Stomach (tissue), 9 donors: Measurements from ENCODE around the gene EXOSC1. TPM values are rescaled to one million over a fixed set of nuclear protein-coding genes. Genes with fewer than 3 reads are reported as not detected.
A peak's percentile ranks its signal among the peaks of the same experiment; 100 is the strongest.
"Not testable (repeated sequence)": the region's sequence is repeated elsewhere in the genome, so short reads cannot be mapped to it uniquely, and the experiment has no call there.

Source experiments
- DNase-seq, 2 donors: peaks; one replicate each; pipeline versions ENCODE4 v3.0.0 to v3.0.0-alpha.2; 2013 to 2019
- H3K27ac ChIP-seq, 5 donors: fragments of 200-600 bp in 4 of 5; sonication (generic) in 4 of 5; one replicate each; pipeline ENCODE4 v1.5.1; 2013 to 2019; ENCODE audit warnings: mild to moderate bottlenecking in 1 of 5, moderate library complexity in 1 of 5
- H3K27me3 ChIP-seq, 3 donors: fragments of 200-600 bp; sonication (generic); one replicate each; pipeline ENCODE4 v1.5.1; 2017 to 2019; ENCODE audit warnings: mixed run types in 1 of 3
- H3K36me3 ChIP-seq, 4 donors: fragments of 200-600 bp; sonication (generic); 1 replicate in 3 of 4; 2 replicates in 1 of 4; pipeline ENCODE4 v1.5.1; 2016 to 2019
- H3K4me1 ChIP-seq, 4 donors: fragments of 200-600 bp; sonication (generic); one replicate each; pipeline ENCODE4 v1.5.1; 2016 to 2019
- H3K4me3 ChIP-seq, 4 donors: fragments of 200-600 bp; sonication (generic) in 3 of 4; one replicate each; pipeline ENCODE4 v1.5.1; 2016 to 2019; ENCODE audit warnings: mild to moderate bottlenecking in 1 of 4
- H3K9me3 ChIP-seq, 4 donors: fragments of 200-600 bp; sonication (generic); one replicate each; pipeline ENCODE4 v1.5.1; 2016 to 2019
- EP300 ChIP-seq: sonication (generic); formaldehyde crosslinking; IDR thresholded peaks from one replicate; pipeline ENCODE4 v1.6.1; 2017; ENCODE audit warnings: antibody characterized with exemption
- POLR2A ChIP-seq, 4 donors: fragments of 450-650 bp; IDR thresholded peaks; one replicate each; pipeline ENCODE4 v1.6.1; 2016; ENCODE audit warnings: antibody characterized with exemption in 4 of 4, control low read depth in 2 of 4, mild to moderate bottlenecking in 1 of 4, moderate library complexity in 1 of 4
- POLR2AphosphoS5 ChIP-seq, 3 donors: sonication (generic); formaldehyde crosslinking; IDR thresholded peaks; one replicate each; pipeline ENCODE4 v1.6.1; 2016; ENCODE audit warnings: antibody characterized with exemption in 3 of 3
- WGBS, 5 donors: extraction: QIAGEN DNeasy Blood & Tissue Kit in 3 of 5; methylation state at CpG; one replicate each; pipeline versions ENCODE4 v1.1.5 to v1.1.7; 2013 to 2018; 5-methylcytosine and 5-hydroxymethylcytosine counted together
- intact Hi-C: fragments of 100-400 bp; cut with DNase I; formaldehyde crosslinking; loops from one replicate; pipeline ENCODE4 v1.15.1; 2023; ENCODE audit warnings: low total_unique reads
- polyA plus RNA-seq, 3 donors: library from polyadenylated mRNA; stranded (reverse); fragments of 200-250 nt; gene quantifications; one replicate each; pipeline ENCODE4 v1.2.3, GENCODE V29; 2013
- total RNA-seq, 5 donors: library from RNA; depleted of rRNA; stranded (reverse); fragments of >200 nt; gene quantifications; one replicate each; pipeline versions ENCODE4 v1.1.0 to v1.2.3, GENCODE V29; 2014 to 2016
- TF ChIP-seq, protein P1 (sequence below), 7 experiments: fragments of 450-650 bp in 4 of 7; fragments of 200-600 bp in 3 of 7; sonication (generic) in 3 of 7; IDR thresholded peaks; one replicate each; pipeline ENCODE4 v1.5.1; 2016 to 2019; ENCODE audit warnings: antibody characterized with exemption in 7 of 7, control low read depth in 2 of 7, mild to moderate bottlenecking in 1 of 7
- donor health status: healthy with polysubstance abuse.
- donor health status: Bipolar disorder and iron deficiency.
- donor health status: healthy.

EXOSC1 gene
- total and polyA plus RNA-seq, 8 donors: 11.6 to 71.0 (median 28.8) TPM

GRCh38 chr10:97425964-97426775 lies 19.6 kb downstream of the EXOSC1 start, which contains the start of gene PGAM1:
Gene PGAM1 (plus strand): TSS chr10:97426191. CDS start chr10:97426308, 117 bp downstream.
- Histone ChIP-seq H3K27ac (peak within 1 kb of the TSS; percentile 90 to 95 (median 92)), H3K27me3 (no peaks in the 10 kb centered on the region), H3K9me3 (no peaks in the 10 kb centered on the region), H3K36me3 (peaks cover 7 to 21% (median 20%) of the 10 kb centered on the region in 4 donors), H3K4me1 (peaks cover 21 to 49% (median 34%) of the 10 kb centered on the region in 4 donors), H3K4me3 (peak within 1 kb of the TSS; percentile 69 to 88 (median 84))
- intact Hi-C loops: no loop called here
- WGBS, 5 donors: 0 to 3% (median 0%) methylated on average over 35 to 86 of the region's 90 CpGs
- peak in 1 of 4 donors; percentile 16 for TF ChIP-seq POLR2A (IDR thresholded peaks at IDR 0.05)
- no peak for TF ChIP-seq EP300
- TF ChIP-seq, protein P1, sequence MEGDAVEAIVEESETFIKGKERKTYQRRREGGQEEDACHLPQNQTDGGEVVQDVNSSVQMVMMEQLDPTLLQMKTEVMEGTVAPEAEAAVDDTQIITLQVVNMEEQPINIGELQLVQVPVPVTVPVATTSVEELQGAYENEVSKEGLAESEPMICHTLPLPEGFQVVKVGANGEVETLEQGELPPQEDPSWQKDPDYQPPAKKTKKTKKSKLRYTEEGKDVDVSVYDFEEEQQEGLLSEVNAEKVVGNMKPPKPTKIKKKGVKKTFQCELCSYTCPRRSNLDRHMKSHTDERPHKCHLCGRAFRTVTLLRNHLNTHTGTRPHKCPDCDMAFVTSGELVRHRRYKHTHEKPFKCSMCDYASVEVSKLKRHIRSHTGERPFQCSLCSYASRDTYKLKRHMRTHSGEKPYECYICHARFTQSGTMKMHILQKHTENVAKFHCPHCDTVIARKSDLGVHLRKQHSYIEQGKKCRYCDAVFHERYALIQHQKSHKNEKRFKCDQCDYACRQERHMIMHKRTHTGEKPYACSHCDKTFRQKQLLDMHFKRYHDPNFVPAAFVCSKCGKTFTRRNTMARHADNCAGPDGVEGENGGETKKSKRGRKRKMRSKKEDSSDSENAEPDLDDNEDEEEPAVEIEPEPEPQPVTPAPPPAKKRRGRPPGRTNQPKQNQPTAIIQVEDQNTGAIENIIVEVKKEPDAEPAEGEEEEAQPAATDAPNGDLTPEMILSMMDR (IDR thresholded peaks at IDR 0.05): peak in 5 of 7 experiments; percentile 11 to 68 (median 66)
- peak; percentile 86 to 96 (median 93) for TF ChIP-seq POLR2AphosphoS5 (IDR thresholded peaks at IDR 0.05)
- DNase-seq: peak; percentile 95 to 99

GRCh38 chr10:97423757-97424098 lies 22.1 kb downstream of the EXOSC1 start:
- WGBS, 5 donors: 83 to 89% (median 86%) methylated on average over 8 of the region's 8 CpGs
- DNase-seq, H3K9me3 ChIP-seq, intact Hi-C loops, H3K27me3 ChIP-seq, H3K4me3 ChIP-seq, H3K36me3 ChIP-seq: not testable (repeated sequence)
- peak overlapping the region in 2 of 5 donors; percentile 54 to 65 for H3K27ac ChIP-seq
- H3K4me1 ChIP-seq: peaks cover 20 to 41% (median 30%) of the 10 kb centered on the region in 4 donors

DNA sequence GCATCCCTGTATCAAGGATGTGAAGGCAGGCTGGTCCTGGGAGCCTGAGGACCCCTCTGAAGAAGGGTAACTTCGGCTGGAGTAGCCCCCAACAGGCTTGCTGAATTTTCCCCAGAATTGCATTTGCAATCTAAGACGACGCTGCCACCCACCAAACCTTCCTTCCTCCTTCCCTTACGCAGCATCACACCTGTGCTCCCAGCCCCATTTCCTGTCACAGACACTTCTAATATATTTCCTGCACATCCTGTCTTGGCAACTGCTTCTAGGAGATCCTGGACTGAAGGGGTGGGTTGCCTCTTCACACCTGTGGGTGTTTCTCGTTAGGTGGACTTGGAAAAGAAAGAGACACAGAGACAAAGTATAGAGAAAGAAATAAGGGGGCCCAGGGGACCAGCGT lies 29.2 kb downstream of the EXOSC1 start:
- H3K27ac ChIP-seq: no peak overlapping the region
- 57 to 78% (median 74%) methylated on average over 6 of the region's 6 CpGs for WGBS, 5 donors
- H3K27me3 ChIP-seq: no peaks in the 10 kb centered on the region
- intact Hi-C loops: no loop called here
- DNase-seq: no peak
- no peaks in the 10 kb centered on the region for H3K9me3 ChIP-seq
- peaks cover 0 to 18% (median 7%) of the 10 kb centered on the region in 4 donors for H3K4me1 ChIP-seq
- no peaks in the 10 kb centered on the region for H3K36me3 ChIP-seq
- no peak for TF ChIP-seq EP300
- no peak for TF ChIP-seq POLR2AphosphoS5 (IDR thresholded peaks at IDR 0.05)
- TF ChIP-seq, protein P1 (IDR thresholded peaks at IDR 0.05): no peak
- TF ChIP-seq POLR2A (IDR thresholded peaks at IDR 0.05): no peak
- H3K4me3 ChIP-seq: no peak overlapping the region

DNA sequence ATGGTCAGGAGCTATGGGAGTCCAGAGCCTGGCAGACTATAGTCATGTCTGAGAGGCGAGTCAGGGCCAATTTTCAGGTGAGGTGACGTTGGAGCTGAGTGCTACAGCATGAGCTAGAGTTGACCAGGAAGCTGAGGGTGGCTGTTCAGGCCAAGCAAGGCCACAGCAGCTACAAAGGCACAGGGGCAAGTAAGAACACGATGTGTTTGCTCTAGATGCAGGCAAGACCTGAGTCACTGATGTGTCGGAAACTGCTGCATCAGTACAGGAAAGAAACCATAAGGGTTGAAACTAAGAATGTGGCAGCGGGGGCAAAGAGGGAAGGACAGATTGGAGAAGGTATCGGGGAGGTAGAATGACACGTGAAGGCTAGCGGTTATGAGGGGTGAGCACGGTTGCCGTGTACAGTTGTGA lies 32.9 kb downstream of the EXOSC1 start:
- Histone ChIP-seq H3K36me3 (no peaks in the 10 kb centered on the region), H3K4me1 (peaks cover 0 to 21% (median 6%) of the 10 kb centered on the region in 4 donors), H3K9me3 (no peaks in the 10 kb centered on the region), H3K27ac (peak overlapping the region in 1 of 5 donors; percentile 10), H3K27me3 (no peaks in the 10 kb centered on the region), H3K4me3 (no peak overlapping the region)
- TF ChIP-seq POLR2AphosphoS5 (IDR thresholded peaks at IDR 0.05) (peak in 1 of 3 donors; percentile 3), EP300 (no peak), POLR2A (IDR thresholded peaks at IDR 0.05) (no peak)
- TF ChIP-seq, protein P1 (IDR thresholded peaks at IDR 0.05): no peak
- intact Hi-C loops: no loop called here
- no peak for DNase-seq
- 67 to 82% (median 70%) methylated on average over 10 of the region's 10 CpGs for WGBS, 5 donors

DNA sequence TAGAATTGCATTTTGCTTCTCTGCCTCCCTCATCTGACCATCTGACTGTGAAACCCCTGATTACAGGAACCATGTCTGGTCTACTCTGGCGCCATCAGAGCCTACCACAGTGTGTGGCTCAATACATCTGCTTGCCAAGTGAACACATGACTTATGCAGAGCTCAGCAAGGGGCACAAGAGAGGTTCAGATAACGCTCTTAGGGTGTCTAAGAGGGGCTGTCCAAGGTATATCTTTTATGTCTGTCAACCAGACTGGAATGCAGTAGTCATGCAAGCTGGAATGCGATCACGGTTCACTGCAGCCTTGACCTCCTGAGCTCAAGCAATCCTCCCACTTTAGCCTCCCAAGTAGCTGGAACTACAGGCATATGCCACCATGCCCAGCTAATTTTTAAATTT lies 34.4 kb downstream of the EXOSC1 start:
- no peaks in the 10 kb centered on the region for H3K36me3 ChIP-seq
- DNase-seq: no peak
- H3K27me3 ChIP-seq: no peaks in the 10 kb centered on the region
- no peaks in the 10 kb centered on the region for H3K9me3 ChIP-seq
- 67 to 77% (median 75%) methylated on average over 4 of the region's 4 CpGs for WGBS, 5 donors
- TF ChIP-seq POLR2A (IDR thresholded peaks at IDR 0.05) (no peak), POLR2AphosphoS5 (IDR thresholded peaks at IDR 0.05) (no peak), EP300 (no peak)
- TF ChIP-seq, protein P1 (IDR thresholded peaks at IDR 0.05): no peak
- peaks cover 10 to 36% (median 16%) of the 10 kb centered on the region in 4 donors for H3K4me1 ChIP-seq
- H3K27ac ChIP-seq: no peak overlapping the region
- no peak overlapping the region for H3K4me3 ChIP-seq
- intact Hi-C loops: no loop called here
